HG03039 (cell line): ENCODE measurements around the gene CUX1.

ENCODE experiments used
- ATAC-seq: cut with Tn5 transposase; IDR thresholded peaks from one replicate; pipeline ENCODE4 v1.9.1; 2021; ENCODE audit warnings: mild to moderate bottlenecking, moderate library complexity; ENCODE audit not compliant: unreplicated experiment

Gene CUX1

DNA sequence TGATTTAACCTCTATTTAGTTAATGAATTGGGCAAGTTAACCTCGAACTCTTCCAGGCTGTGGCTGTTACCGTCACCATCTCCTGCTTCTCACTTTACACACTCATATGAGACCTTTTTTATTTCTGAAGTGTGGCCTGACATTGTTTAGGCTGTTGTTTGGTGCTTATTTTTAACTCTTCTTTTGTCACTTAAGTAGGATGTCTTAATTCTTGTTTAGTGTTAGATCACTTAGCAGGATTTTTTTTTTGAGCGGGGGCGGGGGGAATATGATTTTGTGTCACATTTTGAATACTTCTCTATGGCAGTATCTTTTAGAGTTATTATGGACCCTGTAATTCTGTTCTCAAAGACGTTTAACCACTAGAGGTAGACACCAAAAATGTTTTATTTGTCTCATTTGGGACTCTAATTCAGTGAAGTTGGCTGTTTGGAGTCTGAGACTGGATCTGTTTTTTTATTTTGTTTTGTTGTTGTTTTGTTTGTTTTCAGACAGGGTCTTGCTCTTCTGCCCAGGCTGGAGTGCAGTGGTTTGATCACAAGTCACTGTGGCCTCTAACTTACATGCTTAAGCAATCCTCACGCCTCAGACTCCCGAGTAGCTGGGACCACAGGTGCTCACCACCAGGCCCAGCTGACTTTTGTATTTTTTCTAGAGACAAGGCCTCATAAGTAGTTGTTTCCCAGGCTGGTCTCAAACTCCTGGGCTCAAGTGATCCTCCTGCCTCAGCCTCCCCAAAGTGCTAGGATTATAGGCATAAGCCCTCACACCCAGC, 73.5 kb downstream of the CUX1 start:
- ATAC-seq: no peak

GRCh38 chr7:101891936-101892640, 74.7 kb downstream of the CUX1 start:
- no peak for ATAC-seq

DNA sequence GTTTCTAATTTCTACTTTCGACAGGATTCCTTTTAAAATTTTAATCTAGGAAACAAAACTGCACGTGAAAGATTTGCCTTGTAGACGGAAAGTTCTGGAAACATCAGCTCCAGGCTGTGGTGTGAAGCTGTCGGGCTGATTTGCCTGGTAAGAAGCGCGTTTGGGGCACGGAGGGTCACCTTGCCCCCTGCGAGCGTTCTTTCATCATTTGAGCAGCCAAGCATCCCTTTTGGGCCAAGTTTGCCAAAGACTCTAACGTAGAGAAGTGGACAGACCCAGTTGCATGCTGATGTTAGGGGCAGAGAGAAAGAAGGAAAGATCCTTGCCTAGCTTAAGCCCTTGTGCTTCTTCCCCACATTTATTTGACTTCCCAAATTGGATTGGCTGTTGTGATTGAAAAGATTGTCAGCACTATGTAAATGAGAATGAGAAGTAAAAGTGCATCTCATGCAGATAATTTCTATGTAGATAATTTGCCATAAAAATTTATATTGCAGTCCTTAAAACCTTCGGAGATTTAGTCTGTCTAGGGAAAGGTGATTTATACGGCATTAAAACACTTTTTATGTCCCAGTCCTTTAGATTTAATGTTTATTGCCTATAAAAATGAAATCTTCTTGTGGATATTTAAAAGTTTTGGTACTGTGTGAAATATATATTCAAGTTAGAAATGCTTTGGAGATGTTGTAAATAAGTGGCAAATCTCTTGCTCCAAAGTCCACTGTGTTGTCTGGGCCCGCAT, 76.1 kb downstream of the CUX1 start:
- no peak for ATAC-seq

- no peak for ATAC-seq
Observed at GRCh38 chr7:101896316-101896715, 78.9 kb downstream of the CUX1 start.

- no peak for ATAC-seq
Observed at GRCh38 chr7:101896941-101897340, 79.5 kb downstream of the CUX1 start.

- ATAC-seq: no peak
Observed at GRCh38 chr7:101898106-101898505, 80.7 kb downstream of the CUX1 start.

- no peak for ATAC-seq
Observed at GRCh38 chr7:101899616-101900015, 82.2 kb downstream of the CUX1 start.

DNA sequence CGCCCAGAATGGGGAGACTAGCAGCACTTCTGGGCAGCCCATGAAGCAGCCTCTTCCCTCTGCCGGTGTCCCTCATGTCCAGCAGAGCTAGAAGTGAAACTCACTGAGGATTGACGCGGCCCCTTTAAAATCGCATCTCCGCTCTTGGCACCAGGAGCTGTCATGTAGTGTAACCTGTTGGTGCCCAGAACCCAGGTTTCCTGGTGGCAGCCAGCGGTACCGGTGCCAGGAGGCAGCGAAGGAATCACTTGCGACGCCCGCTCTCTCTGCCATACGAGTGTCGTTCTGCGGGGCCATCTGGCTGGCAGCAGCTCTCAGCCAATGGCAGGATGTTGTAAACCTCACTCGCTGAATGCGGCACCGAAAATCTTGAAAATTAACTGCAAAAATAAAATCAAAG, 82.7 kb downstream of the CUX1 start:
- no peak for ATAC-seq

DNA sequence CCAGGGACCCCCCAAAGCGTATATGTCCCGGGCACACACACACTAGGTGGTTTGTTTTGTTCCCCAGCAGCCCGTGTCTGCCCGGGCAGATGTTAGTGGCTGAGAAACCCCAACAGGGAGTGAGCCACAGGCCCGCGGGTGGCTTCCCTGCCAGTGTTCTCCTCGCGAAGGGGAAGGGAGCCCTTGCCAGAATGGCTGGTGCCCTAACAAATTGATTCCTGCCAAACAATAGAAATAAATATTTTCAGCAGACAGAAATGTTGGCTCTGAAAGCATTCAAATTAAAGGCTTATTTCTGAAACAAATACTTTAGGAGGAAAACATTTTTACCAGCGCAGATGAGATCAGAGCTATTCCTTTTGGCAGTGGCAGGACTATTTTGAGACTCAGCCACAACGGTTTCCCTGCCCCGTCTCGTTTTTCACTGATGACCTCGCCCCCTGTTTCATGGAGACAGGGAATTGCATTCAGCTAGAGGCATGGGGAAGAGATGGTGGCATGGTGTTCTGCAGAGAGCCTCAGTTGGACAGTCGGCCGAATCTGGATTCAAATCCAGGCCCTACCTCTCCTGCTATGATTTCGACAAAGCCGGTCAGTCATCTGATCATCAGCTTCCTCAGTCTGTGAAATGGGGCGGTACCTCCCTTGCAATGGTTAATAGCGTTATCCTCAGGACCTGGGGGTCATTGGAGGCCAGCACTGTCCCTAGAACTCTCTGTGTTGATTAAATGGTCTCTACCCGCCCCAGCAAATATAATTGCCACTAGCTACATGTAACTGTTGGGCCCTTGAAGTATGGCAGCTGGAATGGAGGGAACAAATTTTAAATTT, 84.5 kb downstream of the CUX1 start:
- ATAC-seq: no peak

- no peak for ATAC-seq
Observed at GRCh38 chr7:101902680-101903514, 85.5 kb downstream of the CUX1 start.

DNA sequence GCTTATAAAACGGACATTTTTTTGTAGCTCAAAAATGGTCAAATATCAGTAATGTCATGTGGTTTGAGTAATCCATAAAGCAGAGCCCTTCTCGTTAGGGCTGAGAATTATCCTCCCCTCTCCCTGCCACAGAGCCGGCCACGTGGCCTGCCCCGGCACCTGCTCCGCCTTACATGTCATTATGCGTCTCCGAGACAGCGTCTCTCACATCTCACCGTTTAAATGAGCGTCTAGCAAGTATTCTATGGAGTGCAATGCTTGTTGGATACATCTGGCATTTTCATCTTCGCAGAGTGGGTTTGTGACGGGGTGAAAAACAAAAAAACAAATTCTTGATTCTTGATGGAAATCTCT, 86.1 kb downstream of the CUX1 start:
- no peak for ATAC-seq

- ATAC-seq: no peak
Observed at GRCh38 chr7:101904019-101904418, 86.6 kb downstream of the CUX1 start.

GRCh38 chr7:101905203-101905865, 87.9 kb downstream of the CUX1 start:
- no peak for ATAC-seq

- ATAC-seq: no peak
Observed at GRCh38 chr7:101906291-101907240, 89.1 kb downstream of the CUX1 start.

DNA sequence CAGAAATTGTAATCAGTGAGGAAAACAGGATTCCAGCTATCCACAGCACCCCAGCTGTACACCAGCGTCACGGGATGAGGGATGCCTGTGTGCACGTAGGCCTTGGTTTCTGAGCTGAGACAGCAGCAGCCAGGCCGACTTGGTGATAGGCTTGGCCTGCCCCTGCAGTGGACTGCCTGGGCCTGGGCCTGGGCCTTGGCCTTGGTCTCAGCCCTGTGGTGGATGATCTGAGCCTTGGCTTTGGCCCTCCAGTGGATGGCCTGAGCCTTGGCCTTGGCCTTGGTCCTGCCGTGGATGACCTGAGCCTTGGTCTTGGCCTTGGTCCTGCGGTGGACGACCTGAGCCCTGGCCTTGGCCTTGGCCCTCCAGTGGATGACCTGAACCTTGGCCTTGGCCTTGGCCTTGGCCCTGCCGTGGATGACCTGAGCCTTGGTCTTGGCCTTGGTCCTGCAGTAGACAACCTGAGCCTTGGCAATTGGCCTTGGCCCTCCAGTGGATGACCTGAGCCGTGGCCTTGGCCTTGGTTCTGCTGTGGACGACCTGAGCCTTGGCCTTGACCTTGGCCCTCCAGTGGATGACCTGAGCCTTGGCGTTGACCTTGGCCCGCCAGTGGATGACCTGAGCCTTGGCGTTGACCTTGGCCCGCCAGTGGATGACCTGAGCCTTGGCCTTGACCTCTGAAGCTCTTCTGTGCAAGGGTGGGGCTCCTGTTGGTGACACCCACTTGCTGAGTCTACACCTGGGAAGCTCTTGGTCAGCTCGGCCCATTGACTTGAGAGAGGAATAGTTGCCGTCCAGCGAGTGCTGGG, 93.8 kb downstream of the CUX1 start:
- no peak for ATAC-seq

- ATAC-seq: no peak
Observed at GRCh38 chr7:101911800-101912715, 94.6 kb downstream of the CUX1 start.

- no peak for ATAC-seq
Observed at GRCh38 chr7:101912716-101913110, 95.3 kb downstream of the CUX1 start.
